ENCODE results near the gene B3GNT5.

DNA sequence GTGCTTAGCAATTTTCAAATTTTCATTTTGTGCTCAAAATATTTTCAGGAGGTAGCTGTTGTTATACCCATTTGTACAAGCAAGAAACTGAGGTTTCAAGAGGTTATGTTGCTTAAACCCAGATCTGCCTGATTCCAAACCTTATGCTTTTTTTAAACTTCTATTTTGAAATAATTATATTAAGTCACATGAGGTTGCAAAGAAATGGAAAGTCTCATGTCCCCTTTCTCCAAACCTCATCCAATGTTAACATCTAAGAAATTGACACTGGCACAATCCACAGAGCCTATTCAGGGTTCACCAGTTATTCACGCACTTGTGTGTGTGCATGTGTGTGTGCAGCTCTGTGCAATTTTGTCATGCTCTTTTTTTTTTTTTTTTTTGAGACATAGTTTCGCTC, 35.1 kb downstream of the B3GNT5 start:
- TF ChIP-seq, protein P1, sequence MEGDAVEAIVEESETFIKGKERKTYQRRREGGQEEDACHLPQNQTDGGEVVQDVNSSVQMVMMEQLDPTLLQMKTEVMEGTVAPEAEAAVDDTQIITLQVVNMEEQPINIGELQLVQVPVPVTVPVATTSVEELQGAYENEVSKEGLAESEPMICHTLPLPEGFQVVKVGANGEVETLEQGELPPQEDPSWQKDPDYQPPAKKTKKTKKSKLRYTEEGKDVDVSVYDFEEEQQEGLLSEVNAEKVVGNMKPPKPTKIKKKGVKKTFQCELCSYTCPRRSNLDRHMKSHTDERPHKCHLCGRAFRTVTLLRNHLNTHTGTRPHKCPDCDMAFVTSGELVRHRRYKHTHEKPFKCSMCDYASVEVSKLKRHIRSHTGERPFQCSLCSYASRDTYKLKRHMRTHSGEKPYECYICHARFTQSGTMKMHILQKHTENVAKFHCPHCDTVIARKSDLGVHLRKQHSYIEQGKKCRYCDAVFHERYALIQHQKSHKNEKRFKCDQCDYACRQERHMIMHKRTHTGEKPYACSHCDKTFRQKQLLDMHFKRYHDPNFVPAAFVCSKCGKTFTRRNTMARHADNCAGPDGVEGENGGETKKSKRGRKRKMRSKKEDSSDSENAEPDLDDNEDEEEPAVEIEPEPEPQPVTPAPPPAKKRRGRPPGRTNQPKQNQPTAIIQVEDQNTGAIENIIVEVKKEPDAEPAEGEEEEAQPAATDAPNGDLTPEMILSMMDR (IDR thresholded peaks at IDR 0.05) = no peak
- no peak for TF ChIP-seq POLR2A (IDR thresholded peaks at IDR 0.05)

All from body of pancreas (tissue), 4 donors.